PC-3 (cell line): ENCODE results near the gene APBB2. TPM values are rescaled to one million over a fixed set of nuclear protein-coding genes. Genes with fewer than 3 reads are reported as not detected.

Experiments
- ATAC-seq: fragments of 200-7000 bp; cut with Tn5 transposase; 2 replicates; pipeline ENCODE4 v1.9.1; 2020; ENCODE audit warnings: mild to moderate bottlenecking, moderate library complexity
- BruUV-seq: library from RNA; stranded (reverse); fragments of 400-500 nt; replicated peaks from 2 replicates; lab custom pipeline; 2021; lab: Mats Ljungman, UMichigan
- CTCF ChIA-PET: fragments of 300-600 bp; sonication (Branson Sonifier 250); formaldehyde crosslinking; loops from one replicate; lab custom pipeline; 2022; ENCODE audit warnings: antibody characterized with exemption; lab: Charles Lee
- POLR2A ChIA-PET: fragments of 300-600 bp; sonication (Branson Sonifier 250); formaldehyde crosslinking; loops from one replicate; lab custom pipeline; 2022; ENCODE audit warnings: antibody characterized with exemption; ENCODE audit not compliant: unreplicated experiment; lab: Charles Lee
- DNase-seq: peaks from one replicate; pipeline ENCODE4 v3.0.0-alpha.2; 2015
- H2AFZ ChIP-seq: fragments of 300-600 bp; sonication (generic); 2 replicates; pipeline ENCODE4 v1.6.0; 2016; ENCODE audit warnings: antibody characterized with exemption, low read length
- H3F3A ChIP-seq: fragments of 300-600 bp; sonication (generic); one replicate; pipeline ENCODE4 v1.6.0; 2017; ENCODE audit warnings: antibody characterized with exemption, low read length, control low read depth, mild to moderate bottlenecking; ENCODE audit not compliant: unreplicated experiment
- H3K27ac ChIP-seq: fragments of 300-600 bp; sonication (generic); 2 replicates; pipeline ENCODE4 v1.5.1; 2016; ENCODE audit warnings: mild to moderate bottlenecking, low read length
- H3K27me3 ChIP-seq: fragments of 300-600 bp; sonication (generic); 2 replicates; pipeline ENCODE4 v1.6.1; 2016; ENCODE audit warnings: low read length, mixed read lengths
- H3K36me3 ChIP-seq: fragments of 300-600 bp; sonication (generic); 2 replicates; pipeline ENCODE4 v1.6.1; 2016; ENCODE audit warnings: low read depth, mixed run types, low read length, mixed read lengths
- H3K4me1 ChIP-seq: fragments of 300-600 bp; sonication (generic); 2 replicates; pipeline ENCODE4 v1.5.1; 2016; ENCODE audit warnings: low read length; ENCODE audit not compliant: insufficient read depth
- H3K4me2 ChIP-seq: fragments of 300-600 bp; sonication (generic); 2 replicates; pipeline ENCODE4 v1.6.0; 2016; ENCODE audit warnings: low read length
- H3K4me3 ChIP-seq: fragments of 300-600 bp; sonication (generic); 2 replicates; pipeline ENCODE4 v1.5.1; 2016; ENCODE audit warnings: mild to moderate bottlenecking, low read length, mixed read lengths
- H3K79me2 ChIP-seq: fragments of 300-600 bp; sonication (generic); 2 replicates; pipeline ENCODE4 v1.6.1; 2017; ENCODE audit warnings: low read length, mixed read lengths
- H3K9ac ChIP-seq: fragments of 300-600 bp; sonication (generic); 2 replicates; pipeline ENCODE4 v1.6.0; 2016; ENCODE audit warnings: mild to moderate bottlenecking, low read length
- H3K9me2 ChIP-seq: fragments of 300-600 bp; sonication (generic); replicated peaks from 2 replicates; pipeline ENCODE4 v1.6.1; 2016; ENCODE audit warnings: mixed run types, low read length, mixed read lengths
- H3K9me3 ChIP-seq: fragments of 300-600 bp; sonication (generic); 2 replicates; pipeline ENCODE4 v1.6.1; 2016; ENCODE audit warnings: low read length, mixed read lengths
- H4K20me1 ChIP-seq: fragments of 300-600 bp; sonication (generic); 2 replicates; pipeline ENCODE4 v1.6.1; 2016; ENCODE audit warnings: low read length, mixed read lengths
- EZH2 ChIP-seq: fragments of 300-600 bp; sonication (generic); IDR thresholded peaks from one replicate; pipeline ENCODE4 v1.6.1; 2017; ENCODE audit warnings: antibody characterized with exemption, mild to moderate bottlenecking, low read length; ENCODE audit not compliant: unreplicated experiment
- EZH2phosphoT487 ChIP-seq: fragments of 300-600 bp; sonication (generic); IDR thresholded peaks from 2 replicates; pipeline ENCODE4 v1.6.1; 2018; ENCODE audit warnings: mild to moderate bottlenecking, antibody characterized with exemption, low read length, borderline replicate concordance
- intact Hi-C: fragments of 100-400 bp; cut with micrococcal nuclease; formaldehyde crosslinking; loops from 2 replicates; pipeline ENCODE4 v1.9.0; 2023
- total RNA-seq: library from RNA; depleted of rRNA; stranded (reverse); fragments of >200 nt; gene quantifications from 2 replicates; pipeline ENCODE4 v1.2.3, GENCODE V29; 2014
- TF ChIP-seq, protein P1 (sequence below): fragments of 300-600 bp; sonication (generic); conservative IDR thresholded peaks from 2 replicates; pipeline ENCODE4 v1.5.1; 2017; ENCODE audit warnings: antibody characterized with exemption, low read depth, mild to moderate bottlenecking, low read length

The APBB2 gene
- total RNA-seq, 1 experiment from 2014 or later, result 24.7 TPM

GRCh38 chr4:41132055-41132683, 82.2 kb downstream of the APBB2 start:
- H3K4me2 ChIP-seq, result no peak overlapping the region
- ATAC-seq, result no peak
- BruUV-seq, result no TSS peak

GRCh38 chr4:41129936-41130440, 84.4 kb downstream of the APBB2 start:
- peaks cover 14% of the 10 kb centered on the region; the same call in 1 of the 2 replicates for H3K79me2 ChIP-seq
- H2AFZ ChIP-seq, result no peak overlapping the region
- no peaks in the 10 kb centered on the region for H4K20me1 ChIP-seq
- H3K27me3 ChIP-seq, result no peaks in the 10 kb centered on the region
- no peak overlapping the region for H3K27ac ChIP-seq
- H3K4me3 ChIP-seq, result no peak overlapping the region
- intact Hi-C loops, result no loop called here
- H3K9me3 ChIP-seq, result no peaks in the 10 kb centered on the region
- no peaks in the 10 kb centered on the region for H3K9me2 ChIP-seq
- no peak overlapping the region for H3K4me2 ChIP-seq
- ChIA-PET CTCF (no interaction called here), POLR2A (no interaction called here)
- BruUV-seq, result no TSS peak
- DNase-seq, result no peak
- H3K36me3 ChIP-seq, result no peaks in the 10 kb centered on the region
- no peaks in the 10 kb centered on the region for H3F3A ChIP-seq
- no peak overlapping the region for H3K9ac ChIP-seq
- TF ChIP-seq EZH2phosphoT487, result no peak
- TF ChIP-seq, protein P1, sequence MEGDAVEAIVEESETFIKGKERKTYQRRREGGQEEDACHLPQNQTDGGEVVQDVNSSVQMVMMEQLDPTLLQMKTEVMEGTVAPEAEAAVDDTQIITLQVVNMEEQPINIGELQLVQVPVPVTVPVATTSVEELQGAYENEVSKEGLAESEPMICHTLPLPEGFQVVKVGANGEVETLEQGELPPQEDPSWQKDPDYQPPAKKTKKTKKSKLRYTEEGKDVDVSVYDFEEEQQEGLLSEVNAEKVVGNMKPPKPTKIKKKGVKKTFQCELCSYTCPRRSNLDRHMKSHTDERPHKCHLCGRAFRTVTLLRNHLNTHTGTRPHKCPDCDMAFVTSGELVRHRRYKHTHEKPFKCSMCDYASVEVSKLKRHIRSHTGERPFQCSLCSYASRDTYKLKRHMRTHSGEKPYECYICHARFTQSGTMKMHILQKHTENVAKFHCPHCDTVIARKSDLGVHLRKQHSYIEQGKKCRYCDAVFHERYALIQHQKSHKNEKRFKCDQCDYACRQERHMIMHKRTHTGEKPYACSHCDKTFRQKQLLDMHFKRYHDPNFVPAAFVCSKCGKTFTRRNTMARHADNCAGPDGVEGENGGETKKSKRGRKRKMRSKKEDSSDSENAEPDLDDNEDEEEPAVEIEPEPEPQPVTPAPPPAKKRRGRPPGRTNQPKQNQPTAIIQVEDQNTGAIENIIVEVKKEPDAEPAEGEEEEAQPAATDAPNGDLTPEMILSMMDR, result no peak
- no peak for TF ChIP-seq EZH2
- no peak for ATAC-seq
- no peaks in the 10 kb centered on the region; the same call in 1 of the 2 replicates for H3K4me1 ChIP-seq

More at GRCh38 chr4:41132055-41132683, 82.2 kb downstream of the APBB2 start:
- H3K4me1 ChIP-seq, result no peaks in the 10 kb centered on the region
- H3K9me3 ChIP-seq, result no peaks in the 10 kb centered on the region
- ChIA-PET POLR2A (no interaction called here), CTCF (no interaction called here)
- no peaks in the 10 kb centered on the region for H4K20me1 ChIP-seq
- intact Hi-C loops, result no loop called here
- no peak overlapping the region for H3K27ac ChIP-seq
- H3K79me2 ChIP-seq, result peaks cover 14% of the 10 kb centered on the region; the same call in 1 of the 2 replicates
- H2AFZ ChIP-seq, result no peak overlapping the region
- H3K4me3 ChIP-seq, result no peak overlapping the region
- no peaks in the 10 kb centered on the region for H3K36me3 ChIP-seq
- no peak for TF ChIP-seq EZH2
- TF ChIP-seq EZH2phosphoT487, result no peak
- TF ChIP-seq, protein P1, result no peak
- H3K27me3 ChIP-seq, result no peaks in the 10 kb centered on the region
- H3K9ac ChIP-seq, result no peak overlapping the region
- no peaks in the 10 kb centered on the region for H3K9me2 ChIP-seq
- H3F3A ChIP-seq, result no peaks in the 10 kb centered on the region
- no peak for DNase-seq
